Right atrium auricular region (tissue), 2 donors: ENCODE results near the gene AGPAT4. TPM values are rescaled to one million over a fixed set of nuclear protein-coding genes. Genes with fewer than 3 reads are reported as not detected.
A peak's percentile ranks its signal among the peaks of the same experiment; 100 is the strongest.

ENCODE experiments used
- DNase-seq: peaks from one replicate; pipeline ENCODE4 v3.0.0-alpha.2; 2019; ENCODE audit warnings: low spot score
- H3K27ac ChIP-seq, 2 donors: fragments of 200-600 bp; sonication (generic); 1 replicate in 1 of 2; 2 replicates in 1 of 2; pipeline ENCODE4 v1.5.1; 2016 to 2019
- H3K27me3 ChIP-seq, 2 donors: fragments of 200-600 bp; sonication (generic); one replicate each; pipeline versions ENCODE4 v1.5.1 to v1.6.0; 2017 to 2019
- H3K36me3 ChIP-seq: fragments of 200-600 bp; sonication (generic); one replicate; pipeline ENCODE4 v1.5.1; 2016
- H3K4me1 ChIP-seq, 2 donors: fragments of 200-600 bp; sonication (generic); one replicate each; pipeline versions ENCODE4 v1.5.1 to v1.6.0; 2017 to 2019
- H3K4me3 ChIP-seq, 2 donors: fragments of 200-600 bp; sonication (generic); 1 replicate in 1 of 2; 2 replicates in 1 of 2; pipeline ENCODE4 v1.5.1; 2017 to 2019; ENCODE audit warnings: mild to moderate bottlenecking in 1 of 2, moderate library complexity in 1 of 2
- H3K9me3 ChIP-seq, 2 donors: fragments of 200-600 bp; sonication (generic); one replicate each; pipeline ENCODE4 v1.5.1; 2019
- CTCF ChIP-seq, 2 donors: fragments of 200-600 bp; sonication (generic); IDR thresholded peaks; one replicate each; pipeline ENCODE4 v1.5.1; 2019; ENCODE audit warnings: antibody characterized with exemption in 2 of 2
- total RNA-seq, 2 donors: library from RNA; depleted of rRNA; stranded (reverse); fragments of >200 nt; gene quantifications; one replicate each; pipeline ENCODE4 v1.1.0, GENCODE V29; 2016

The AGPAT4 gene
- total RNA-seq, 2 donors from 2014 or later: 2.3 to 2.6 TPM

GRCh38 chr6:161169696-161170095 lies 104.2 kb downstream of the AGPAT4 start:
- Histone ChIP-seq H3K27ac (no peak overlapping the region), H3K4me3 (no peak overlapping the region), H3K27me3 (no peaks in the 10 kb centered on the region), H3K36me3 (no peaks in the 10 kb centered on the region), H3K9me3 (no peaks in the 10 kb centered on the region), H3K4me1 (no peaks in the 10 kb centered on the region)
- no peak for TF ChIP-seq CTCF (IDR thresholded peaks at IDR 0.05)
- DNase-seq: no peak

GRCh38 chr6:161169035-161169434 lies 104.8 kb downstream of the AGPAT4 start:
- H3K27ac ChIP-seq: no peak overlapping the region

GRCh38 chr6:161168281-161168891 lies 105.5 kb downstream of the AGPAT4 start:
- H3K36me3 ChIP-seq: no peaks in the 10 kb centered on the region
- no peak overlapping the region for H3K27ac ChIP-seq
- H3K4me3 ChIP-seq: no peak overlapping the region
- H3K27me3 ChIP-seq: no peaks in the 10 kb centered on the region
- H3K9me3 ChIP-seq: no peaks in the 10 kb centered on the region
- TF ChIP-seq CTCF (IDR thresholded peaks at IDR 0.05): no peak
- peak; percentile 54 for DNase-seq
- H3K4me1 ChIP-seq: no peaks in the 10 kb centered on the region

More at GRCh38 chr6:161169035-161169434, 104.8 kb downstream of the AGPAT4 start:
- no peak for TF ChIP-seq CTCF (IDR thresholded peaks at IDR 0.05)
- Histone ChIP-seq H3K4me3 (no peak overlapping the region), H3K9me3 (no peaks in the 10 kb centered on the region), H3K36me3 (no peaks in the 10 kb centered on the region), H3K4me1 (no peaks in the 10 kb centered on the region), H3K27me3 (no peaks in the 10 kb centered on the region)
- DNase-seq: no peak

- no peak for TF ChIP-seq CTCF (IDR thresholded peaks at IDR 0.05)
- Histone ChIP-seq H3K9me3 (no peaks in the 10 kb centered on the region), H3K27ac (no peak overlapping the region), H3K4me1 (no peaks in the 10 kb centered on the region), H3K4me3 (no peak overlapping the region), H3K27me3 (no peaks in the 10 kb centered on the region), H3K36me3 (no peaks in the 10 kb centered on the region)
- no peak for DNase-seq
These were observed 107.2 kb downstream of the AGPAT4 start for GRCh38 chr6:161166677-161167076.

- Histone ChIP-seq H3K4me3 (no peak overlapping the region), H3K27me3 (no peaks in the 10 kb centered on the region), H3K4me1 (no peaks in the 10 kb centered on the region), H3K27ac (no peak overlapping the region), H3K9me3 (no peaks in the 10 kb centered on the region), H3K36me3 (no peaks in the 10 kb centered on the region)
- TF ChIP-seq CTCF (IDR thresholded peaks at IDR 0.05): no peak
- DNase-seq: peak; percentile 43
These were observed 107.7 kb downstream of the AGPAT4 start for GRCh38 chr6:161166176-161166575.

GRCh38 chr6:161164182-161164625 lies 109.7 kb downstream of the AGPAT4 start:
- peak; percentile 36 for DNase-seq

More at GRCh38 chr6:161164182-161164625, 109.7 kb downstream of the AGPAT4 start:
- Histone ChIP-seq H3K36me3 (no peaks in the 10 kb centered on the region), H3K27me3 (no peaks in the 10 kb centered on the region), H3K9me3 (no peaks in the 10 kb centered on the region), H3K4me3 (no peak overlapping the region), H3K4me1 (no peaks in the 10 kb centered on the region), H3K27ac (no peak overlapping the region)
- no peak for TF ChIP-seq CTCF (IDR thresholded peaks at IDR 0.05)
